HepG2 (cell line): ENCODE results near the gene TCF3. TPM values are rescaled to one million over a fixed set of nuclear protein-coding genes. Genes with fewer than 3 reads are reported as not detected.
A peak's percentile ranks its signal among the peaks of the same experiment; 100 is the strongest.

ENCODE experiments used
- ATAD3A ChIP-seq: sonication (generic); formaldehyde crosslinking; IDR thresholded peaks from 2 replicates; pipeline ENCODE4 v1.4.0; 2020; ENCODE audit warnings: missing genetic modification reagents
- JUND ChIP-seq: sonication (generic); formaldehyde crosslinking; IDR thresholded peaks from 2 replicates; pipeline ENCODE4 v1.8.0; 2022; ENCODE audit warnings: mild to moderate bottlenecking, missing genetic modification reagents
- NFRKB ChIP-seq: fragments of 450-650 bp; IDR thresholded peaks from 2 replicates; pipeline ENCODE4 v1.6.1; 2017
- PPARG ChIP-seq: conservative IDR thresholded peaks from 2 replicates; pipeline ENCODE4 v1.6.1; 2016; ENCODE audit warnings: missing biosample characterization, missing genetic modification reagents
- RBM39 ChIP-seq: fragments of 200-400 bp; formaldehyde crosslinking; IDR thresholded peaks from one replicate; pipeline ENCODE4 v1.6.1; 2018; ENCODE audit warnings: antibody characterized with exemption, mild to moderate bottlenecking, low read depth, low read length; ENCODE audit not compliant: poor library complexity, severe bottlenecking
- SAP130 ChIP-seq: IDR thresholded peaks from 2 replicates; pipeline ENCODE4 v1.6.1; 2016; ENCODE audit warnings: low read depth
- SP2 ChIP-seq: sonication (generic); formaldehyde crosslinking; IDR thresholded peaks from 2 replicates; pipeline ENCODE4 v1.5.1; 2020; ENCODE audit warnings: mild to moderate bottlenecking, missing genetic modification reagents
- THYN1 ChIP-seq: sonication (generic); formaldehyde crosslinking; IDR thresholded peaks from 2 replicates; pipeline ENCODE4 v1.8.1; 2023; ENCODE audit warnings: low read depth, mild to moderate bottlenecking, moderate library complexity, missing genetic modification reagents, borderline replicate concordance
- ZHX2 ChIP-seq, 2 experiments: sonication (generic) in 1 of 2; formaldehyde crosslinking in 1 of 2; IDR thresholded peaks; 2 replicates each; pipeline versions ENCODE4 v1.6.1 to v1.9.0; 2014 to 2022; ENCODE audit warnings: antibody characterized with exemption in 1 of 2, borderline replicate concordance in 1 of 2, inconsistent platforms in 1 of 2, low read depth in 1 of 2, missing genetic modification reagents in 1 of 2
- ZNF20 ChIP-seq: sonication (generic); formaldehyde crosslinking; IDR thresholded peaks from 2 replicates; pipeline ENCODE4 v1.4.0; 2020; ENCODE audit warnings: mild to moderate bottlenecking, moderate library complexity, missing genetic modification reagents
- ZNF235 ChIP-seq: sonication (generic); formaldehyde crosslinking; IDR thresholded peaks from 2 replicates; pipeline ENCODE4 v1.8.1; 2023; ENCODE audit warnings: mild to moderate bottlenecking, missing genetic modification reagents, borderline replicate concordance
- ZNF326 ChIP-seq: sonication (generic); formaldehyde crosslinking; IDR thresholded peaks from 2 replicates; pipeline ENCODE4 v1.4.0; 2020; ENCODE audit warnings: missing genetic modification reagents, borderline replicate concordance
- ZNF501 ChIP-seq: sonication (generic); formaldehyde crosslinking; IDR thresholded peaks from 2 replicates; pipeline ENCODE4 v1.5.1; 2020; ENCODE audit warnings: mild to moderate bottlenecking, moderate library complexity, missing genetic modification reagents
- polyA plus RNA-seq, 8 experiments: library from polyadenylated mRNA; depleted of rRNA in 3 of 8; stranded (reverse) in 7 of 8; unstranded in 1 of 8; fragments of >200 nt; fragmentation: Illumina TruSeq in 4 of 8; extraction: Trizol in 4 of 8; gene quantifications; 2 replicates each; pipeline versions ENCODE4 v1.2.1 to v1.2.3, GENCODE V29; 2011 to 2016; ENCODE audit warnings: low read depth in 4 of 8, missing spikeins in 1 of 8, mixed read lengths in 1 of 8; ENCODE audit not compliant: insufficient read depth in 1 of 8
- total RNA-seq, 5 experiments: library from RNA; depleted of rRNA; stranded (reverse); fragments of >200 nt; fragmentation: Illumina TruSeq; extraction: Trizol; gene quantifications; 2 replicates each; pipeline ENCODE4 v1.2.3, GENCODE V29; 2016; ENCODE audit warnings: low read depth in 1 of 5
- TF ChIP-seq, protein P1 (sequence below): sonication (generic); formaldehyde crosslinking; IDR thresholded peaks from 2 replicates; pipeline ENCODE4 v1.4.0; 2020; ENCODE audit warnings: missing genetic modification reagents
- TF ChIP-seq, protein P2 (sequence below): sonication (generic); formaldehyde crosslinking; IDR thresholded peaks from 2 replicates; pipeline ENCODE4 v1.8.1; 2023; ENCODE audit warnings: mild to moderate bottlenecking, missing genetic modification reagents, borderline replicate concordance
- TF ChIP-seq, protein P3 (sequence below): sonication (generic); formaldehyde crosslinking; IDR thresholded peaks from 2 replicates; pipeline ENCODE4 v1.8.1; 2022; ENCODE audit warnings: mild to moderate bottlenecking, missing genetic modification reagents

TCF3 gene
- total and polyA plus RNA-seq, 2 of the 13 experiments (the other 11 are each of a cell fraction or from before 2014, with no cell fraction given): 51.4 to 53.2 TPM

DNA sequence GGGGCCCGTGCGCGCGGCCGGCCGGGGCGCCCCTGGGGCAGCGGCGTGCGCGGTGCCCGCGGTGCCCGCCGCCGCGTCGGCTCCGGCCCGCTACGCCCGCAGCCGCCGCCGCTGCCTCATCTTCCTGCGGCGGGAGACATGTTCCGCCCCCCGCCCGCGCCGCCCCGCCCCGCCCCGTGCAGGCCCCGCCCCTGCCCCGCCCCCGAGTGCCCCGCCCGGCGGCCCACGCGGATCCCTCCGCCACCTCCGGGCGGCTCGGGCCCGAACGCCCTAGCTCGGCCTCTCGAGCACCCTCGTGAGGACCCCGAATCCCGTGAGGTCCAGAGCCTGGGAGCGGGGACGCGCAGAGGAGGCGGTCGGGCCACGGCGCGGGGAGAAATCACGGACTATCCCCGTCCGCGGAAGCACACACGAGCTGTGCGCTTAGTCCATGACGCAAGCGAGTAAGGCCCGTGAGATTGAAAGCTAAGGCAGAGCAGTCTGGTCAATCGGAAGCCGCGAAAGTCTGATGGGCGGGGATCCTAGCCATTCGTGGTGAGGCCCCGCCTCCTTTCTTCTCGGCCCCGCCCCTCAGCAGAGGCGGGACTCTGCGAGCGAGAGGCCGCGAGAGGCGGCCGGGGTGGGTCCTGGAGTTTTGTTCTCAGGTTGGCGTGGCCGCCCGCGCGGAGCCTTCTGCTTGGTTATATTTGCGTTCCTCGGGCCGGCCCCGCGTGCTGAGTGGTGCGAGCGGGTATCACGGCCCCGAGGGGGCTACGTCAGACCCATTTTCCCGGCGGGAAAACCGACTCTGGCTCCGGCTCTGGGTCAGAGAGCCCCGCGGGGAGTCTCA, at the start of gene TCF3 (continued):
- TF ChIP-seq, protein P1, sequence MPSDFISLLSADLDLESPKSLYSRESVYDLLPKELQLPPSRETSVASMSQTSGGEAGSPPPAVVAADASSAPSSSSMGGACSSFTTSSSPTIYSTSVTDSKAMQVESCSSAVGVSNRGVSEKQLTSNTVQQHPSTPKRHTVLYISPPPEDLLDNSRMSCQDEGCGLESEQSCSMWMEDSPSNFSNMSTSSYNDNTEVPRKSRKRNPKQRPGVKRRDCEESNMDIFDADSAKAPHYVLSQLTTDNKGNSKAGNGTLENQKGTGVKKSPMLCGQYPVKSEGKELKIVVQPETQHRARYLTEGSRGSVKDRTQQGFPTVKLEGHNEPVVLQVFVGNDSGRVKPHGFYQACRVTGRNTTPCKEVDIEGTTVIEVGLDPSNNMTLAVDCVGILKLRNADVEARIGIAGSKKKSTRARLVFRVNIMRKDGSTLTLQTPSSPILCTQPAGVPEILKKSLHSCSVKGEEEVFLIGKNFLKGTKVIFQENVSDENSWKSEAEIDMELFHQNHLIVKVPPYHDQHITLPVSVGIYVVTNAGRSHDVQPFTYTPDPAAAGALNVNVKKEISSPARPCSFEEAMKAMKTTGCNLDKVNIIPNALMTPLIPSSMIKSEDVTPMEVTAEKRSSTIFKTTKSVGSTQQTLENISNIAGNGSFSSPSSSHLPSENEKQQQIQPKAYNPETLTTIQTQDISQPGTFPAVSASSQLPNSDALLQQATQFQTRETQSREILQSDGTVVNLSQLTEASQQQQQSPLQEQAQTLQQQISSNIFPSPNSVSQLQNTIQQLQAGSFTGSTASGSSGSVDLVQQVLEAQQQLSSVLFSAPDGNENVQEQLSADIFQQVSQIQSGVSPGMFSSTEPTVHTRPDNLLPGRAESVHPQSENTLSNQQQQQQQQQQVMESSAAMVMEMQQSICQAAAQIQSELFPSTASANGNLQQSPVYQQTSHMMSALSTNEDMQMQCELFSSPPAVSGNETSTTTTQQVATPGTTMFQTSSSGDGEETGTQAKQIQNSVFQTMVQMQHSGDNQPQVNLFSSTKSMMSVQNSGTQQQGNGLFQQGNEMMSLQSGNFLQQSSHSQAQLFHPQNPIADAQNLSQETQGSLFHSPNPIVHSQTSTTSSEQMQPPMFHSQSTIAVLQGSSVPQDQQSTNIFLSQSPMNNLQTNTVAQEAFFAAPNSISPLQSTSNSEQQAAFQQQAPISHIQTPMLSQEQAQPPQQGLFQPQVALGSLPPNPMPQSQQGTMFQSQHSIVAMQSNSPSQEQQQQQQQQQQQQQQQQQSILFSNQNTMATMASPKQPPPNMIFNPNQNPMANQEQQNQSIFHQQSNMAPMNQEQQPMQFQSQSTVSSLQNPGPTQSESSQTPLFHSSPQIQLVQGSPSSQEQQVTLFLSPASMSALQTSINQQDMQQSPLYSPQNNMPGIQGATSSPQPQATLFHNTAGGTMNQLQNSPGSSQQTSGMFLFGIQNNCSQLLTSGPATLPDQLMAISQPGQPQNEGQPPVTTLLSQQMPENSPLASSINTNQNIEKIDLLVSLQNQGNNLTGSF (CRISPR knock-in tag): peak; percentile 29; the same call in 1 of the 2 replicates
- TF ChIP-seq ZNF235 (CRISPR knock-in tag) (no peak), ZNF326 (no peak), ZNF501 (no peak; the same call in 1 of the 2 replicates), JUND (CRISPR knock-in tag) (peak; percentile 74; the same call in 1 of the 2 replicates), ZHX2 (IDR thresholded peaks at IDR 0.05; ENCODE audit: low read depth) (no peak), ZHX2 (CRISPR knock-in tag; IDR thresholded peaks at IDR 0.05; ENCODE audit: borderline replicate concordance) (no peak), ZNF20 (CRISPR knock-in tag) (no peak), RBM39 (peak; percentile 70), SP2 (CRISPR knock-in tag) (peak; percentile 99), SAP130 (CRISPR knock-in tag) (peak; percentile 73), NFRKB (no peak), THYN1 (CRISPR knock-in tag) (no peak), PPARG (peak; percentile 47; the same call in 1 of the 2 replicates), ATAD3A (CRISPR knock-in tag) (no peak)
- TF ChIP-seq, protein P2, sequence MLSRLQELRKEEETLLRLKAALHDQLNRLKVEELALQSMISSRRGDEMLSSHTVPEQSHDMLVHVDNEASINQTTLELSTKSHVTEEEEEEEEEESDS (CRISPR knock-in tag): no peak
- TF ChIP-seq, protein P3, sequence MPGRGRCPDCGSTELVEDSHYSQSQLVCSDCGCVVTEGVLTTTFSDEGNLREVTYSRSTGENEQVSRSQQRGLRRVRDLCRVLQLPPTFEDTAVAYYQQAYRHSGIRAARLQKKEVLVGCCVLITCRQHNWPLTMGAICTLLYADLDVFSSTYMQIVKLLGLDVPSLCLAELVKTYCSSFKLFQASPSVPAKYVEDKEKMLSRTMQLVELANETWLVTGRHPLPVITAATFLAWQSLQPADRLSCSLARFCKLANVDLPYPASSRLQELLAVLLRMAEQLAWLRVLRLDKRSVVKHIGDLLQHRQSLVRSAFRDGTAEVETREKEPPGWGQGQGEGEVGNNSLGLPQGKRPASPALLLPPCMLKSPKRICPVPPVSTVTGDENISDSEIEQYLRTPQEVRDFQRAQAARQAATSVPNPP: no peak
